WTC11 (cell line): Measurements from ENCODE around the gene ANKIB1.

Experiments used
- GABPB1 ChIP-seq: sonication (generic); formaldehyde crosslinking; IDR thresholded peaks from 2 replicates; pipeline ENCODE4 v1.8.1; 2023; ENCODE audit warnings: mild to moderate bottlenecking, missing genetic modification reagents
- NR3C1 ChIP-seq: sonication (generic); formaldehyde crosslinking; conservative IDR thresholded peaks from 2 replicates; pipeline ENCODE4 v1.8.1; 2023; ENCODE audit warnings: low read depth, mild to moderate bottlenecking, missing genetic modification reagents
- SP1 ChIP-seq: sonication (generic); formaldehyde crosslinking; conservative IDR thresholded peaks from 2 replicates; pipeline ENCODE4 v1.8.1; 2022; ENCODE audit warnings: missing genetic modification reagents
- ZNF121 ChIP-seq: sonication (generic); formaldehyde crosslinking; IDR thresholded peaks from 2 replicates; pipeline ENCODE4 v1.8.0; 2023; ENCODE audit warnings: missing genetic modification reagents
- TF ChIP-seq, protein P1 (sequence below): fragments of 200-600 bp; IDR thresholded peaks from 2 replicates; pipeline ENCODE4 v1.8.0; 2022; ENCODE audit warnings: antibody characterized with exemption
- TF ChIP-seq, protein P2 (sequence below): sonication (generic); formaldehyde crosslinking; IDR thresholded peaks from 2 replicates; pipeline ENCODE4 v1.8.0; 2022; ENCODE audit warnings: mild to moderate bottlenecking, missing genetic modification reagents
- TF ChIP-seq, protein P3 (sequence below): sonication (generic); formaldehyde crosslinking; IDR thresholded peaks from 2 replicates; pipeline ENCODE4 v1.8.1; 2023; ENCODE audit warnings: mild to moderate bottlenecking, missing genetic modification reagents
- TF ChIP-seq, protein P4 (sequence below): sonication (generic); formaldehyde crosslinking; IDR thresholded peaks from 2 replicates; pipeline ENCODE4 v1.8.1; 2022; ENCODE audit warnings: low read depth, missing genetic modification reagents, borderline replicate concordance

DNA sequence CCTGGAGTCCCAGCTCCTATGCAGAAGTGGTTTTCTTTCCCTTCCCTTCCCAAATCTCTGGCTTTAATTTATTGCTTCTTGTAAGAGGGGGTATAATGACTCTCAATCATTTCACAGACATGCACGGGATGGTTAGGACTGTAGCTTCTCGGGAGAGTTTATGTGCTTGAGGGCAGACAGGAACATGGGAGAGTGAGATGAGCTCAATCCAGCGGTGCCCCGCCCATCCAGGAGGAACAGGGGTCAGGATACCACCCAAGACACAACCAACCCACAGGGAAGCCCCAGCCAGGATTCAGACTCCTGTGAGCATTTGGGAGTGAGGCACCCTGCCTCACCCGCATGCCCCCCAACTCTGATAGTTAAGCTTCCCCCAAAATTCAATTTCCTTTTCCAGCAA lies 167.8 kb downstream of the ANKIB1 start:
- TF ChIP-seq, protein P1, sequence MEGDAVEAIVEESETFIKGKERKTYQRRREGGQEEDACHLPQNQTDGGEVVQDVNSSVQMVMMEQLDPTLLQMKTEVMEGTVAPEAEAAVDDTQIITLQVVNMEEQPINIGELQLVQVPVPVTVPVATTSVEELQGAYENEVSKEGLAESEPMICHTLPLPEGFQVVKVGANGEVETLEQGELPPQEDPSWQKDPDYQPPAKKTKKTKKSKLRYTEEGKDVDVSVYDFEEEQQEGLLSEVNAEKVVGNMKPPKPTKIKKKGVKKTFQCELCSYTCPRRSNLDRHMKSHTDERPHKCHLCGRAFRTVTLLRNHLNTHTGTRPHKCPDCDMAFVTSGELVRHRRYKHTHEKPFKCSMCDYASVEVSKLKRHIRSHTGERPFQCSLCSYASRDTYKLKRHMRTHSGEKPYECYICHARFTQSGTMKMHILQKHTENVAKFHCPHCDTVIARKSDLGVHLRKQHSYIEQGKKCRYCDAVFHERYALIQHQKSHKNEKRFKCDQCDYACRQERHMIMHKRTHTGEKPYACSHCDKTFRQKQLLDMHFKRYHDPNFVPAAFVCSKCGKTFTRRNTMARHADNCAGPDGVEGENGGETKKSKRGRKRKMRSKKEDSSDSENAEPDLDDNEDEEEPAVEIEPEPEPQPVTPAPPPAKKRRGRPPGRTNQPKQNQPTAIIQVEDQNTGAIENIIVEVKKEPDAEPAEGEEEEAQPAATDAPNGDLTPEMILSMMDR, result no peak
- TF ChIP-seq ZNF121 (CRISPR knock-in tag), result no peak
- TF ChIP-seq, protein P2, sequence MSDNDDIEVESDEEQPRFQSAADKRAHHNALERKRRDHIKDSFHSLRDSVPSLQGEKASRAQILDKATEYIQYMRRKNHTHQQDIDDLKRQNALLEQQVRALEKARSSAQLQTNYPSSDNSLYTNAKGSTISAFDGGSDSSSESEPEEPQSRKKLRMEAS (CRISPR knock-in tag), result no peak
- no peak for TF ChIP-seq GABPB1 (CRISPR knock-in tag)
- no peak for TF ChIP-seq NR3C1
- TF ChIP-seq, protein P3, sequence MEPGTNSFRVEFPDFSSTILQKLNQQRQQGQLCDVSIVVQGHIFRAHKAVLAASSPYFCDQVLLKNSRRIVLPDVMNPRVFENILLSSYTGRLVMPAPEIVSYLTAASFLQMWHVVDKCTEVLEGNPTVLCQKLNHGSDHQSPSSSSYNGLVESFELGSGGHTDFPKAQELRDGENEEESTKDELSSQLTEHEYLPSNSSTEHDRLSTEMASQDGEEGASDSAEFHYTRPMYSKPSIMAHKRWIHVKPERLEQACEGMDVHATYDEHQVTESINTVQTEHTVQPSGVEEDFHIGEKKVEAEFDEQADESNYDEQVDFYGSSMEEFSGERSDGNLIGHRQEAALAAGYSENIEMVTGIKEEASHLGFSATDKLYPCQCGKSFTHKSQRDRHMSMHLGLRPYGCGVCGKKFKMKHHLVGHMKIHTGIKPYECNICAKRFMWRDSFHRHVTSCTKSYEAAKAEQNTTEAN (CRISPR knock-in tag), result no peak
- TF ChIP-seq, protein P4, sequence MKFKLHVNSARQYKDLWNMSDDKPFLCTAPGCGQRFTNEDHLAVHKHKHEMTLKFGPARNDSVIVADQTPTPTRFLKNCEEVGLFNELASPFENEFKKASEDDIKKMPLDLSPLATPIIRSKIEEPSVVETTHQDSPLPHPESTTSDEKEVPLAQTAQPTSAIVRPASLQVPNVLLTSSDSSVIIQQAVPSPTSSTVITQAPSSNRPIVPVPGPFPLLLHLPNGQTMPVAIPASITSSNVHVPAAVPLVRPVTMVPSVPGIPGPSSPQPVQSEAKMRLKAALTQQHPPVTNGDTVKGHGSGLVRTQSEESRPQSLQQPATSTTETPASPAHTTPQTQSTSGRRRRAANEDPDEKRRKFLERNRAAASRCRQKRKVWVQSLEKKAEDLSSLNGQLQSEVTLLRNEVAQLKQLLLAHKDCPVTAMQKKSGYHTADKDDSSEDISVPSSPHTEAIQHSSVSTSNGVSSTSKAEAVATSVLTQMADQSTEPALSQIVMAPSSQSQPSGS (CRISPR knock-in tag), result no peak
- no peak for TF ChIP-seq SP1 (CRISPR knock-in tag)
